GM10847 (cell line): ENCODE measurements around the gene CIAPIN1.

Source experiments
- POLR2A ChIP-seq: IDR thresholded peaks from 2 replicates; pipeline ENCODE4 v1.6.1; 2011; ENCODE audit not compliant: insufficient read length; ENCODE audit errors: extremely low read depth

CIAPIN1 gene

DNA sequence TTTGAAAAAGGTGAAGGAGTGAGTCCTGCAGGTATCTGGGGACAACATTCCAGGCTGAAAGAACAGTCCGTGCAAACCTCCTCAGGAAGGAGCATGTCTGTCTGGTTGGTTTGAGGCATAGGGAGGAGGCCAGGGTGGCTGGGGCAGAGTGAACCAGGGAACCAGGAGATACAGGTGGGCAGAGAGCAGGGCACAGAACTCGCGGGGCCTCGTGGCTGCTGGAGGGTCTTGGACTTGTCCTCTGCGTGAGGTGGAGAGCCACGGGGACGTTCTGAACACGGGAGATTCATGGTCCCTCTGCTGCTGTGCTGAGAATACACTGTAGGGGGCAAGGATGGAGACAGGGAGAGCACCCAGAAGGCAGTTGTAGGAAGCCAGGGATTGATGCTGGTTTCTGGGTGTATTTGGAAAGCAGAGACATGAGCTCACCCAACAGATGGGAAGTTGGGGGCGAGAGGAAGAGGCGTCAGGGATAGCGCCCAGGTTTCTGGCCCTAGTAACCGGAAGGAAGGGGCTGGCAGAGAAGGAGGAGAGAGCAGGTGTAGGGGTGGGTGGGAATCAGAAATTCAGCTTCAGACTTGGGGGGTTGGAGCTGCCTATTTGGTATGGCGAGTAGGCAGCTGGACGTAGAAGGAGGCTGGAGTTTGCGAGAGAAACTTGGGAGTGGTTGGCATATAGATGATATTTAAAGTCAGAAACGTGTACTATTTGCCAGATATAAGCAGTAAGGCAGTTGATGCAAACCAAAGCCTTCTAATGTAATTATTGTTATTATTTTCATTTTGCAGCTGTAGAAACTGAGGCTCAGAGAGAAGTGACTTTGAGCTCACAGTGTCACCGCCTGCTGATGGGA is 43.0 kb downstream of the CIAPIN1 start, which contains the start of gene CCL17:
CCL17 (plus strand) TSS at position 803 of the 853 bp plus-strand sequence. CDS start 9,166 bp downstream, outside the sequence.
- TF ChIP-seq POLR2A: no peak

DNA sequence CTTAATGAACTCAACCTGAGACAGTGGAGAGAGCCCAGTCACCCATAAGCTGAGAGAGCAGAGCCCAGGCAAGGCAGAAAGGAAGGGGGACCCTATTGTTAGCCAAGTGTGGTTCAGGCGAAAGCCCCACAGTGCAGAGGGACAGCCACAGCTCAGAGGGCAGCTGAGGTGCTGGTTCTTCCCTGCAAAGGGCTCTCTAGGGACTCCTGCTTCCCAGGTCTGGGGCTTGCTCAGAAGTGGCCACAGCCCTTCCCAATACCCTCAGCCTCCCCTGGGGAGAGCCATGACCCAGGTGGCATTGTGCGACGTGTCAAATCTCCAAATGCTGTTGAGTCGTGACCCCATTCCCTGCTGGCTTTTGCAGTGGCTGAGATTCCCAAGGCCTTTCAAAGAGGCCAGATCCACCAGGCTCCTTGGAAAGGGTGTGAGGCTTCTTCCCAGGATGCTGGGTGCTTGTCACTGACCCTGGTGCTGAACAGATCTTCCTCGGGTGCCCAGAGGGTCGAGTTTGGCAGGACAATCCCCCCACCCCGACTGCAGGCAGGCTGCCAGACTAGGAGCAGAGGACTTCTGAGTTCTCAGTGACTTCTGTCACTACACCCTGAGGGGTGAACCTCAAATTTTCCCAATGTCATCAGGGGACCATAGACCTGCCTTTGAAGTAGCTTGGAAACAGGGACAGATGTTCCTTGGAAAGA is 45.1 kb downstream of the CIAPIN1 start:
- no peak for TF ChIP-seq POLR2A

DNA sequence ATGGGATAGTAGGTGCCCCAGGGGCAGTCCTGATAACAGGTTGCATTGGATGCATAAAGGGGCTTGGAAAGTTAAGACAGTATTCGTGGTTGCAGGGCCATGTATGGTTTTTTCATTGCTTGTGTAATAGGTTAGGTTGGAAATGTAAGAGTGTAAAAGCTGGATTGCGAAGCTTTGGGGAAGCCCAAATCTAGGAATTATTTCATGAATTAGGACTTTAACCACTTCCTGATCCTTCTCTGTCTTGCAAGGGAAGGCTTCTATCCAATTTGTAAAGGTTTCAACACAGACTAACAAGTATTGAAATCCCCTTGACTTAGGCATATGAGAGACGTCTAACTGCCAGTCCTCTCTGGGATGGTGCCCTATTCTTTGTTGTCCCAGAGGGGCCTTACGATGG is 50.4 kb downstream of the CIAPIN1 start:
- no peak for TF ChIP-seq POLR2A

DNA sequence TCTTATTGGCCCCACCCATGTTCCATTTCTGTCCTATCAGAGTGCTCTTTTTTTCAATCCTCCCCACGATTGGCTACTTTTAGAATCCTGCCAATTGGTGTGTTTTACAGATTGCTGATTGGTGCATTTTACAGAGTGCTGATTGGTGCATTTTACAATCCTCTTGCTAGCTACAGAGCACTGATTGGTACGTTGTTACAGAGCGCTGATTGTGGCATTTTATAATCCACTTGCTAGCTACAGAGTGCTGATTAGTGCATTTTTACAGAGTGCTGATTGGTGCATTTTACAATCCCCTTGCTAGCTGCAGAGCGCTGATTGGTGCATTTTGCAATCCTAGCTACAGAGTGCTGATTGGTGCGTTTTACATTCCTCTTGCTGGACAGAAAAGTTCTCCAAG is 52.2 kb downstream of the CIAPIN1 start:
- no peak for TF ChIP-seq POLR2A

DNA sequence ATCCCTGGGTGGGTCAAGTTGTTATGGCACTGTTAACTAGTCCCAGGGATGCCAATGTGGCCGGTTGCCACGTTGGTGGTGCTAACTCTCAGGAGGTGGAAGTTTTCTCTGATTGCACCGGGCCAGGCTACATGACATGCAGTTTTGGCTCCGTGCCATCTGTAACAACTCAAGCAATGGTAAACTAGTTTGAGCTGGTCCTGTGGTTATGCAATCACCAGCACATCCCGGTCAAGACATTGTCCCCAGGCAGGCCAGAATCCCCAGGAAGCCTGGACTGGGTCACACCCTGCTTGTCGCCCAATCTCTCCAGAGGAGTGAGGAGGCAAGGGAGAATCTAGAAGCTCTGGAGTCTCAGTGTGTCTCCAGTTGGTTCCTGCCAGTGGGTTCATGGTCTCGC is 52.7 kb downstream of the CIAPIN1 start:
- TF ChIP-seq POLR2A: no peak

DNA sequence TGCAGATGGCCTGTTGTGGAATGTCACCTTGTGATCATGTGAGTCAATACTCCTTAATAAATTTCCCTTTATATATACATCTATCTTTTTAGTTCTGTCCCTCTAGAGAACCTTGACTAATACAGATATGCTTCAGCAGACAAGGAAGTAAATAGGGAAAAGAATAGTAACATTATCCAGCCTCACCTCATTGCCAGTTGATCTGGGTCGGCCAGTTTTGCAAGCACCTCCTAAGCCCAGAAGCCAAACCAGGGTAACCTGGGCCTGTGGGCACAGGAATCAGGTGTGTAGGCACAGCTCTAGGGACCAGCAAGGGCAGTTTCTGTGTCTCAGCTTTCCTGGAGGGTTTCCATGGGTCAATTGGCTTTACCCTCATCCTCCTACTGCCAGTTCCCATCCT is 54.5 kb downstream of the CIAPIN1 start:
- no peak for TF ChIP-seq POLR2A

DNA sequence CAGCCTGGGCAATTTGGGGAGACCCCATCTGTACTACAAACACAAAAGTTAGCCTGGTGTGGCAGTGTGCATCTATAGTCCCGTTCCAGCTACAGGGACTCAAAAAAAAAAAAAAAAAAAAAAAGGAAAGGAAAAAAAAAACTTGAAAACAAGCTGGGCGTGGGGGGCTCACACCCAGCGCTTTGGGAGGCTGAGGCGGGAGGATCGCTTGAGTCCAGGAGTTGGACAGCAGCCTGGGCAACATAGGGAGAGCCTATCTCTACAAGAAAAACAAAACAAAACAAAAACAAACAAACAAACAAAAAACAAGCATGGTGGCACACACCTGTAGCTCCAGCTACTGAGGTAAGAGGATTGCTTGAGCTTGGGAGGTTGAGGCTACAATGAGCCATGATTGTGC is 55.5 kb downstream of the CIAPIN1 start:
- TF ChIP-seq POLR2A: no peak

DNA sequence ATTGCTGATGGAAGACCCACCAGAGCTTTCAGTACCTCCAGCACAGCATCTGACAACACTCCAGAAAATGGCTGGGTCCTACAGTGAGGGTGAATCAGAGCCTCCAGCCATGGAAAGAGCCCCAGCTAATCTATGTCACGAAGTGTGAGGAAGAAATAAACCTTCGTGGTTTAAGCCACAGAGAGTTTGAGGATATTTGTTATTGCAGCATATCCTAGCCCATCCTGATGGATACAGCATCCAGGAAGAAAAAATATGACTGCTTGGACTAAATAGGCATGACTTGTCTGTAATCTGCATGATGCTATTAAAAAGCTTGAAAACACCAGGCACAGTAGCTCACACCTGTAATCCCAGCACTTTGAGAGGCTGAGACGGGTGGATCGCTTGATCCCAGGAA is 55.9 kb downstream of the CIAPIN1 start:
- no peak for TF ChIP-seq POLR2A

DNA sequence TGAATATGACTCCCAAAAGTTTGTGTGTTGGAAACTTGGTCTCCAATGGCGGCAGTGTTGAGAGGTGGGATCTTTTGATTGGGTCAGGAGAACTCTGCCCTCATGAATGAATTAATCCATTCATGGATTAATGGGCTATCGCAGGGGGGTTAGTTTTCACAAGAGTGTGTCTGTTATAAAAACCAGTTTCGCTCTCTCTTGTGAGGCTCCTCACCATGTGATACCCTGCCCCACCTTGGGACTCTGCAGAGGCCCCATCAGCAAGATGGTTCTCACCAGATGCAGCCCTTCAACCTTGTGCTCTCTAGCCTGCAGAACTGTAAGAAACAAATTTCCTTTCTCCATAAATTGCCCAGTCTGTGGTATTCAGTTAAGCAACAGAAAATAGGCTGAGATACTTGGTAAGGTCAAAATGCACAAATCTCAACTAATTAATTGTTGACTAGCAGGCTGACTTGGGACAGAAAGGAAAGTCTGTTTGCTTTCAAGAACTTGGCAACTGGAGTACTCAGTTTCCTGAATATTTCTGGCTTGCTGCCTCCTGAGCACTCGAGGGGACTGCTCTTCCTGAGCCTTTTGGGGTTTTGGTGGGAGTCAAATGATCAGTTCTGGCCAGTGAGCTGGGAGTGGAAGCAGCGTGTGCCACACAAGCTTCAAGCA is 56.4 kb downstream of the CIAPIN1 start:
- TF ChIP-seq POLR2A: no peak

DNA sequence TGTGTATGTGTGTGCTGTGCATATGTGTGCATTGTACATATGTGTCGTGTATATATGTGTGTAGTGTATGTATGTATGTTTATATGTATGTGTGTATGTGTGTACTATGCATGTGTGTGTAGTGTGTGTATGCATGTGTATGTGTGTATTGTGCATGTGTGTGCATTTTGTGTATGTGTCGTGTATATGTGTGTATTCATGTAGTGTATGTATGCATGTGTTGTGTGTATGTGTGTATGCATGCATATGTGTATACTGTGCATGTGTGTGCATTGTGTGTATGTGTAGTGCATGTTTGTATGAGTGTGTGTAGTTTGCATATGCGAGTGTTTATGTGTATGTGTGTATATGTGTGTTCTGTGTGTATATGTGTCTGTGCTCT is 58.1 kb downstream of the CIAPIN1 start:
- no peak for TF ChIP-seq POLR2A

DNA sequence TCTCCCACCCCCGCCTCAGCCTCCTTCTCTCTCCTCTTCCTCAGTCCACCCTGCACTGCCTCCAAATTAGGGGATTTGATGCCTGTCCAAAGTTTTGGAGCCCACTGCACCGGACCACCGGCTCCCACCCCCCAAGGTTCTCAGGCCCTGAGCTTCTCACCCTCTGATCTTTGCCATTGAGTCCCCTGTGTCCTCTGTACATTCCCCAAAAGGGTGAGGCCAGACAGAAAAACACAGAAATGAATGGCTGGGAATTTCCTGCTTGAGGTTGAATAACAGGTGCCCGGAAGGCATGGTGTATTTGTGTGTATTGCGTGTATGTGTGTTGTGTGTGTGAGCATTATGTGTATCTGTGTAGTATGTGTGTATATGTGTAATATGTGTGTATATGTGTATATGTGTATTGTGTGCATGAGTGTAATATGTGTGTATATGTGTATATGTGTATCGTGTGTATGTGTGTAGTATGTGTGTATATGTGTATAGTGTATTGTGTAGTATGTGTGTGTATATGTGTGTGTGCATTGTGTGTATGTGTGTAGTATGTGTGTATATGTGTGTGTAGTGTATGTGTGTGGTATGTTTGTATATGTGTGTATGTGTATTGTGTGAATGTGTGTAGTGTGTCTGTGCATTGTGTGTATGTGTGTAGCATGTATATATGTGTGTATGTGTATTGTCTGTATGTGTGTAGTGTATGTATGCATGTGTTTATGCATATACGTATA is 58.7 kb downstream of the CIAPIN1 start:
- no peak for TF ChIP-seq POLR2A

DNA sequence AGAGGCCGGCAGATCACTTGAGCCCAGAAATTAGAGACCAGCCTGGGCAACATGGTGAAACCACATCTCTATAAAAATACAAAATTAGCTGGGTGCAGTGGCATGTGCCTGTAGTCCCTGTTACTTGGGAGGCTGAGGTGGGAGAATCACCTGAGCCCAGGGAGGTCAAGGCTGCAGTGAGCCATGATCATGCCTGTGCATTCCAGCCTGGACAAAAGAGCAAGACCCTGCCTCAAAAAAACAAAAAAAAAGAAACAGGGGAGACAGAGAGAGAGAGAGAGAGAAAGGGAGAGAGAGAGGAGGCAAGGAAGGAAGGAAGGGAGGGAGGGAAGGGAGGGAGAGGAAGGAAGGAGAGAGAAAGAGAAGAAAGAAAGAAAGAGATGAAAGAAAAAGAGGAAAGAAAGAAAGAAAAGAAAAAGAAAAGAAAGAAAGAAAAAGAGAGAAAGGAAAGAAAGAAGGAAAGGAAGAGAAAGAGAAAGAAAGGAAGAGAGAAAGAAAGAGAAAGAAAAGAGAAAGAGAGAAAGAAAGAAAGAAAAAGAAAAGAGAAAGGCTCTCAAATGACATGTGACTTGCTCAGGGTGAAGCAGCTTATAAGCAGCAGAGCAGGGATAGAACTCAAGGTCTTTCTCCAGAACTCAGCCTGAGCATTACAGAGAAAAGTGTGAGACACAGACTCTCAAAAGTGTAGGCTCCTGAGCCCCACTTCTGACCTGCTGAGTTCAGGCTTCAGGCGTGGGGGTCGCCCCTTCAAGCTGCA is 59.4 kb downstream of the CIAPIN1 start:
- no peak for TF ChIP-seq POLR2A

DNA sequence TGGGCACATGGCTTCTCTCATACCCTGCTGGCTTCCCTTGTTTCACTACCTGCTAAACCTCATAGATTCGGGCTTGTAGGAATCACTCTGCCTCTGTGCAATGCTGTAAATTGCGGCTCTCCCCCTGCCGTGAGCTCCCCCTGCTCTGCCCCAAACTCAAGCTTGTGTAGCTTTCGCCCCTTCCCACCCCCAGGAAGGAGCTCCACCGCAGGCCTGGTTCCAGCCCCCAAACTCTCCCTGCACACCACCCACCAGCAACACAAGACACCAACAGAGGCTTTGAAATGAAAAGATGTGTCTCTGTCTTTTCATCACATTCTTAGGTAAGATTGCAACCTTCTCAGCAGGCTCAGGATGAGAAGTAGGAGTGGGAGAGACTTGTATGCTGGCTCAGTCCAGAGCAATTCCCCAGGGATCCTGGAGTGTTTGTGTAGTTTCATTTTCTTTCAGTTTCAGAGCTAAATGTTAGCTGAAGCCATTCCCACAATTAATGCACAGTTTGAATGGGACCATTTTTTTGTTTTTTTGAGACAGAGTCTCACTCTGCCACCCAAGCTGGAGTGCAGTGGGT is 60.7 kb downstream of the CIAPIN1 start:
- TF ChIP-seq POLR2A: no peak

DNA sequence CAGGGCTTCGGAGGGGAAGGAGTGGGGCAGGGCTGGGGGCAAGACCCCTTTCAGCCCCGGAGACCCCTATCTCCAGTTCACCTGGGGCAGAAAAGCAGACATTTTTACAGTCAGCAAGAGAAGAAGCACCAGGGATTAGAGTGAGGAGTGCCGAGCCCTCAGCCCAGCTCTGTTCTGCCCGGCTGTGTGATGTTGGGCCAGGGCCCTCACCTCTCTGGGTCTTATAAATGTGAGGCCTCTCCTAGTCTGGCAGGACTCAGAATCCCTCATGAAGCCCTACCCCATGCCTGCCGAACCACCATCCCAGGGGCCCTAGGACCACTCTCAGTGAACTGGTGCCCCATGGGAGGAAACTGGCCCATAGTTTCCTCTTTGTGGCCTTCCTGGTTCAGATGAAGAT is 62.1 kb downstream of the CIAPIN1 start:
- TF ChIP-seq POLR2A: no peak

DNA sequence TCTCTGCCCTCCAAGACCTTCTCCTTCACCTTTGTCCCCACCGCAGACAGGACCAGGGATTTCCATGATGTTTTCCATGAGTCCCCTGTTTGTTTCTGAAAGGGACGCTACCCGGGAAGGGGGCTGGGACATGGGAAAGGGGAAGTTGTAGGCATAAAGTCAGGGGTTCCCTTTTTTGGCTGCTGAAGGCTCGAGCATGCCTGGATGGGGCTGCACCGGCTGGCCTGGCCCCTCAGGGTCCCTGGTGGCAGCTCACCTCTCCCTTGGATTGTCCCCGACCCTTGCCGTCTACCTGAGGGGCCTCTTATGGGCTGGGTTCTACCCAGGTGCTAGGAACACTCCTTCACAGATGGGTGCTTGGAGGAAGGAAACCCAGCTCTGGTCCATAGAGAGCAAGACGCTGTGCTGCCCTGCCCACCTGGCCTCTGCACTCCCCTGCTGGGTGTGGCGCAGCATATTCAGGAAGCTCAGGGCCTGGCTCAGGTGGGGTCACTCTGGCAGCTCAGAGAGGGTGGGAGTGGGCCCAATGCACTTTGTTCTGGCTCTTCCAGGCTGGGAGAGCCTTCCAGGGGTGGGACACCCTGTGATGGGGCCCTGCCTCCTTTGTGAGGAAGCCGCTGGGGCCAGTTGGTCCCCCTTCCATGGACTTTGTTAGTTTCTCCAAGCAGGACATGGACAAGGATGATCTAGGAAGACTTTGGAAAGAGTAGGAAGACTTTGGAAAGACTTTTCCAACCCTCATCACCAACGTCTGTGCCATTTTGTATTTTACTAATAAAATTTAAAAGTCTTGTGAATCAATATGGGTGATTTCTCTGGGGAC is 62.7 kb downstream of the CIAPIN1 start:
- TF ChIP-seq POLR2A: no peak
